ENCODE data around the gene RASL11A.
"Not testable (repeated sequence)": the region's sequence is repeated elsewhere in the genome, so short reads cannot be mapped to it uniquely, and the experiment has no call there.

- TF ChIP-seq CTCF (IDR thresholded peaks at IDR 0.05); REST (IDR thresholded peaks at IDR 0.05); POLR2A (IDR thresholded peaks at IDR 0.05; ENCODE audit: low read length); RNF2 (IDR thresholded peaks at IDR 0.05; ENCODE audit: borderline replicate concordance, low read depth); ATOH8 (CRISPR knock-in tag; IDR thresholded peaks at IDR 0.05; ENCODE audit: low read depth); USF2 (IDR thresholded peaks at IDR 0.05); MAX (IDR thresholded peaks at IDR 0.05); KDM1A (IDR thresholded peaks at IDR 0.05; ENCODE audit: low read depth); RARB (CRISPR knock-in tag; IDR thresholded peaks at IDR 0.05); HDAC2 (IDR thresholded peaks at IDR 0.05); ELK1 (IDR thresholded peaks at IDR 0.05; ENCODE audit: low read depth, low read length); POLR2AphosphoS2 (conservative IDR thresholded peaks at IDR 0.05; ENCODE audit: low read length): not testable (repeated sequence)
These were observed 51.8 kb downstream of the RASL11A start for GRCh38 chr13:27322443-27322842.

Measured in A549 (cell line).